HG02571 (cell line): ENCODE data around the gene MRPL54.
"Not testable (repeated sequence)": the region's sequence is repeated elsewhere in the genome, so short reads cannot be mapped to it uniquely, and the experiment has no call there.

Source experiments
- ATAC-seq: cut with Tn5 transposase; IDR thresholded peaks from one replicate; pipeline ENCODE4 v1.9.1; 2021; ENCODE audit warnings: mild to moderate bottlenecking, moderate library complexity; ENCODE audit not compliant: unreplicated experiment

The MRPL54 gene

GRCh38 chr19:3807574-3808354, 45.3 kb downstream of the MRPL54 start:
- ATAC-seq = no peak

GRCh38 chr19:3808420-3809143, 46.1 kb downstream of the MRPL54 start:
- ATAC-seq = no peak

- ATAC-seq = no peak
Observed at GRCh38 chr19:3809881-3810707, 47.6 kb downstream of the MRPL54 start.

GRCh38 chr19:3810708-3811355, 48.4 kb downstream of the MRPL54 start:
- ATAC-seq = no peak

- ATAC-seq = no peak
Observed at GRCh38 chr19:3813473-3814392, 51.3 kb downstream of the MRPL54 start.

GRCh38 chr19:3814648-3815047, 52.2 kb downstream of the MRPL54 start:
- no peak for ATAC-seq

GRCh38 chr19:3816148-3816547, 53.7 kb downstream of the MRPL54 start:
- not testable (repeated sequence) for ATAC-seq

GRCh38 chr19:3816566-3817218, 54.2 kb downstream of the MRPL54 start:
- no peak for ATAC-seq
